Upper lobe of left lung (tissue), 4 donors: Measurements from ENCODE around the gene C14orf93.

Experiments used
- EP300 ChIP-seq, 4 donors: sonication (generic); formaldehyde crosslinking; IDR thresholded peaks; one replicate each; pipeline ENCODE4 v1.5.1; 2017; ENCODE audit warnings: antibody characterized with exemption in 4 of 4, control low read depth in 2 of 4
- POLR2A ChIP-seq, 4 donors: fragments of 450-650 bp; IDR thresholded peaks; one replicate each; pipeline ENCODE4 v1.5.1; 2016 to 2017; ENCODE audit warnings: antibody characterized with exemption in 4 of 4, mild to moderate bottlenecking in 2 of 4
- TF ChIP-seq, protein P1 (sequence below), 6 experiments: fragments of 450-650 bp in 4 of 6; fragments of 200-600 bp in 2 of 6; sonication (generic) in 2 of 6; IDR thresholded peaks; one replicate each; pipeline ENCODE4 v1.5.1; 2016 to 2019; ENCODE audit warnings: antibody characterized with exemption in 6 of 6

- TF ChIP-seq POLR2A (IDR thresholded peaks at IDR 0.05) (no peak), EP300 (IDR thresholded peaks at IDR 0.05) (no peak)
- TF ChIP-seq, protein P1, sequence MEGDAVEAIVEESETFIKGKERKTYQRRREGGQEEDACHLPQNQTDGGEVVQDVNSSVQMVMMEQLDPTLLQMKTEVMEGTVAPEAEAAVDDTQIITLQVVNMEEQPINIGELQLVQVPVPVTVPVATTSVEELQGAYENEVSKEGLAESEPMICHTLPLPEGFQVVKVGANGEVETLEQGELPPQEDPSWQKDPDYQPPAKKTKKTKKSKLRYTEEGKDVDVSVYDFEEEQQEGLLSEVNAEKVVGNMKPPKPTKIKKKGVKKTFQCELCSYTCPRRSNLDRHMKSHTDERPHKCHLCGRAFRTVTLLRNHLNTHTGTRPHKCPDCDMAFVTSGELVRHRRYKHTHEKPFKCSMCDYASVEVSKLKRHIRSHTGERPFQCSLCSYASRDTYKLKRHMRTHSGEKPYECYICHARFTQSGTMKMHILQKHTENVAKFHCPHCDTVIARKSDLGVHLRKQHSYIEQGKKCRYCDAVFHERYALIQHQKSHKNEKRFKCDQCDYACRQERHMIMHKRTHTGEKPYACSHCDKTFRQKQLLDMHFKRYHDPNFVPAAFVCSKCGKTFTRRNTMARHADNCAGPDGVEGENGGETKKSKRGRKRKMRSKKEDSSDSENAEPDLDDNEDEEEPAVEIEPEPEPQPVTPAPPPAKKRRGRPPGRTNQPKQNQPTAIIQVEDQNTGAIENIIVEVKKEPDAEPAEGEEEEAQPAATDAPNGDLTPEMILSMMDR (IDR thresholded peaks at IDR 0.05): no peak
Measured at GRCh38 chr14:23053426-23053825, 43.5 kb upstream of the C14orf93 start.
